Ovary (tissue), 9 donors: ENCODE data around the gene NOTCH1. TPM values are rescaled to one million over a fixed set of nuclear protein-coding genes. Genes with fewer than 3 reads are reported as not detected.

Experiments
- DNase-seq, 5 donors: peaks; one replicate each; pipeline ENCODE4 v3.0.0-alpha.2; 2019 to 2020
- H3K27ac ChIP-seq, 2 donors: fragments of 200-600 bp; one replicate each; pipeline versions ENCODE4 v1.5.1 to v1.8.0; 2019 to 2022
- H3K27me3 ChIP-seq: fragments of 200-600 bp; one replicate; pipeline ENCODE4 v1.8.0; 2022
- H3K36me3 ChIP-seq: fragments of 200-600 bp; sonication (generic); one replicate; pipeline ENCODE4 v1.5.1; 2019
- H3K4me1 ChIP-seq: one replicate; pipeline ENCODE4 v1.8.1; 2013; ENCODE audit warnings: mild to moderate bottlenecking, moderate library complexity; ENCODE audit not compliant: insufficient read depth
- H3K4me3 ChIP-seq: fragments of 200-600 bp; sonication (generic); one replicate; pipeline ENCODE4 v1.5.1; 2017
- H3K9me3 ChIP-seq, 2 donors: fragments of 200-600 bp in 1 of 2; sonication (generic) in 1 of 2; one replicate each; pipeline versions ENCODE4 v1.5.1 to v1.8.1; 2013 to 2019; ENCODE audit warnings: mild to moderate bottlenecking in 1 of 2, moderate library complexity in 1 of 2
- EP300 ChIP-seq: sonication (generic); formaldehyde crosslinking; IDR thresholded peaks from one replicate; pipeline ENCODE4 v1.6.1; 2017; ENCODE audit warnings: antibody characterized with exemption
- POLR2A ChIP-seq: fragments of 450-650 bp; IDR thresholded peaks from one replicate; pipeline ENCODE4 v1.6.1; 2017; ENCODE audit warnings: antibody characterized with exemption, mild to moderate bottlenecking, moderate library complexity
- WGBS, 3 donors: extraction: QIAGEN DNeasy Blood & Tissue Kit in 1 of 3; methylation state at CpG; one replicate each; pipeline versions ENCODE4 v1.1.5 to v1.1.7; 2013 to 2017; 5-methylcytosine and 5-hydroxymethylcytosine counted together
- intact Hi-C, 4 donors: fragments of 100-400 bp; cut with DNase I; formaldehyde crosslinking; loops; one replicate each; pipeline versions ENCODE4 v1.11.0 to v1.15.1; 2022 to 2023
- polyA plus RNA-seq, 2 donors: library from polyadenylated mRNA; stranded (reverse); fragments of 200-250 nt in 1 of 2; fragments of 350-450 nt in 1 of 2; fragmentation: Illumina TruSeq in 1 of 2; extraction: RNeasy Lipid Tissue Mini Kit (QIAGEN cat#74804) in 1 of 2; gene quantifications; one replicate each; pipeline ENCODE4 v1.2.3, GENCODE V29; 2013 to 2014
- total RNA-seq, 7 donors: library from RNA; depleted of rRNA in 2 of 7; stranded (reverse); fragments of >200 nt in 2 of 7; fragmentation: NEBNext Ultra II Directional in 3 of 7; extraction: Animal tissue kit (Norgen Biotek cat#: 25700) in 3 of 7; gene quantifications; one replicate each; pipeline versions ENCODE4 v1.1.0 to v1.2.4, GENCODE V29; 2016 to 2023
- TF ChIP-seq, protein P1 (sequence below), 3 donors: fragments of 450-650 bp in 2 of 3; fragments of 200-600 bp in 1 of 3; IDR thresholded peaks; one replicate each; pipeline versions ENCODE4 v1.5.1 to v1.8.0; 2016 to 2022; ENCODE audit warnings: antibody characterized with exemption in 3 of 3, mild to moderate bottlenecking in 1 of 3
- donor health status: DM: no; HTN: no; CAD: no; lungs with moderate emphysema.
- donor health status: DM: no; HTN: no; CAD: no.
- donor health status: Bipolar disorder and iron deficiency.
- donor health status: DM: yes; HTN: yes; CAD: no.
- donor health status: DM: no; HTN: no; CAD: no.
- donor health status: DM: yes; HTN: yes; CAD: no.

Gene NOTCH1
- total and polyA plus RNA-seq, 9 donors = 2.5 to 30.9 (median 17.1) TPM

DNA sequence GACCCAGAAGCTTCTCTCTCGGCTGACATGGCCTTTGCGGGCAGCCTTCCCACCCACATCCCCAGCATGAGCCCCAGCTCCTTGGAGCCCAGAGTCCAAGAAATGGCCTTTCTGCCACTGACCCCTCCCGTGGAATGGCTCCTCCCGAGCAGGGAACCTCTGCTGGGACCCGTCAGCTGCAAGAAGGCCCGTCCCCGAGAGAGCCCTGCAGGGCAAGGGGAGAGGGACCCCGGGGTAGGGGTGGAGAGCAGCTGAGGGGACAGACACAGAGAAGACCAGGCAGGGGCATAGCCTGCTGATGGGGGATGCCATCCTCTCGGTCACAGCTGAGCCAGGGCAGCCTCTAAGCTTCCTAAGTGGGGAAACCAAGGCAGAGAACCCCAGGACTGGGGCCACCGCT lies 11.2 kb upstream of the NOTCH1 start:
- Histone ChIP-seq H3K27me3 (no peaks in the 10 kb centered on the region), H3K36me3 (no peaks in the 10 kb centered on the region), H3K9me3 (no peaks in the 10 kb centered on the region), H3K4me1 (no peaks in the 10 kb centered on the region), H3K27ac (no peak overlapping the region), H3K4me3 (no peak overlapping the region)
- WGBS, 3 donors = 77 to 82% (median 79%) methylated on average over 10 of the region's 10 CpGs
- DNase-seq = no peak
- TF ChIP-seq, protein P1, sequence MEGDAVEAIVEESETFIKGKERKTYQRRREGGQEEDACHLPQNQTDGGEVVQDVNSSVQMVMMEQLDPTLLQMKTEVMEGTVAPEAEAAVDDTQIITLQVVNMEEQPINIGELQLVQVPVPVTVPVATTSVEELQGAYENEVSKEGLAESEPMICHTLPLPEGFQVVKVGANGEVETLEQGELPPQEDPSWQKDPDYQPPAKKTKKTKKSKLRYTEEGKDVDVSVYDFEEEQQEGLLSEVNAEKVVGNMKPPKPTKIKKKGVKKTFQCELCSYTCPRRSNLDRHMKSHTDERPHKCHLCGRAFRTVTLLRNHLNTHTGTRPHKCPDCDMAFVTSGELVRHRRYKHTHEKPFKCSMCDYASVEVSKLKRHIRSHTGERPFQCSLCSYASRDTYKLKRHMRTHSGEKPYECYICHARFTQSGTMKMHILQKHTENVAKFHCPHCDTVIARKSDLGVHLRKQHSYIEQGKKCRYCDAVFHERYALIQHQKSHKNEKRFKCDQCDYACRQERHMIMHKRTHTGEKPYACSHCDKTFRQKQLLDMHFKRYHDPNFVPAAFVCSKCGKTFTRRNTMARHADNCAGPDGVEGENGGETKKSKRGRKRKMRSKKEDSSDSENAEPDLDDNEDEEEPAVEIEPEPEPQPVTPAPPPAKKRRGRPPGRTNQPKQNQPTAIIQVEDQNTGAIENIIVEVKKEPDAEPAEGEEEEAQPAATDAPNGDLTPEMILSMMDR (IDR thresholded peaks at IDR 0.05) = no peak
- TF ChIP-seq EP300 = no peak
- TF ChIP-seq POLR2A = no peak
- intact Hi-C loops = loop anchor here in 1 of 4 donors (10.0 kb wide), 1 partner anchor 1902 kb away; no protein-coding TSS in a partner anchor

DNA sequence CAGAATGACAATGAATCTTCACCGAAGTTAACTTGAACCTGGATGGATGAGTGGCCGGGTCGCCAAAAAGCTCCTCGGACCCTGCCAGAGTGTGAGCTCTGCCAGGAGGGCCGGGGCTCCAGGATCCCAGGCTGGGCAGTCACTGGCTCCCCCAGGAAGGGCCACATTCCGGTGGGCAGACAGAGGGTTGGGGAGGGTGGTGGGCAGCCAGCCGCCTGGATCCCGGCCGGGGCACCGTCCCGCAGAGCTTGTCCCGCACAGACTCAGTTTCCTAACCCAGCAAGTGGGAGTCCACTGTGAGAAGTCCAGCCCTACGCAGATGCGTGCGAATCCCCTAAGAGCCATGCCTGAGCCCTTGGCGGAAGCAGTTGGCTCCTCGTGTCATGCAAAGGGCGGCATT lies 10.3 kb upstream of the NOTCH1 start:
- H3K27me3 ChIP-seq = no peaks in the 10 kb centered on the region
- intact Hi-C loops = loop anchor here in 1 of 4 donors (10.0 kb wide), 1 partner anchor 1901 kb away; no protein-coding TSS in a partner anchor
- no peaks in the 10 kb centered on the region for H3K4me1 ChIP-seq
- DNase-seq = no peak
- no peak overlapping the region for H3K27ac ChIP-seq
- H3K36me3 ChIP-seq = no peaks in the 10 kb centered on the region
- H3K4me3 ChIP-seq = no peak overlapping the region
- H3K9me3 ChIP-seq = no peaks in the 10 kb centered on the region
- TF ChIP-seq POLR2A (no peak), EP300 (no peak)
- TF ChIP-seq, protein P1 (IDR thresholded peaks at IDR 0.05) = no peak
- WGBS, 3 donors = 89 to 91% (median 89%) methylated on average over 18 of the region's 18 CpGs

DNA sequence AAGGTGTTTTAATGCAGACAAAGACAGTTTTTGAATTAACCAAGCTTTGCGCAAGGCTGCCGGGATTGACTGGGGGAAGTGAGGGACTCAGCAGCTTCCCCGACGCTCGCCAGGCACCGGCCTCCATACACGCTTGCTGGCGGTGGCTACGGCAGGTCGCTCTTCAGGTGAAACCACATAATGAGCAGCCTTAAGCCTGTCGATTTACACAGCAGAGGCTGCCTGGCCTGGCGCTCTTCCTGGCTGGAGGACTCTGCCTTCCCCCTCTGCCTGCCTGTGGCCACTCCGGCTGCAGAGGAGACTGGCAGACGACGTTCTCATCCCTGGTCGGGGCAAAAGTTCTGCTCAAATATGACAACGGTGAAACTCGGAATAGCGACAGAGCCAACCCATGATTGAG lies 9.0 kb upstream of the NOTCH1 start:
- Histone ChIP-seq H3K27ac (no peak overlapping the region), H3K36me3 (no peaks in the 10 kb centered on the region), H3K9me3 (no peaks in the 10 kb centered on the region), H3K27me3 (no peaks in the 10 kb centered on the region), H3K4me1 (peaks cover 3% of the 10 kb centered on the region), H3K4me3 (no peak overlapping the region)
- WGBS, 3 donors = 85 to 93% (median 92%) methylated on average over 19 of the region's 19 CpGs
- TF ChIP-seq, protein P1 (IDR thresholded peaks at IDR 0.05) = no peak
- TF ChIP-seq EP300 (no peak), POLR2A (no peak)
- DNase-seq = no peak
- intact Hi-C loops = loop anchor here in 1 of 4 donors (10.0 kb wide), 1 partner anchor 1900 kb away; no protein-coding TSS in a partner anchor

DNA sequence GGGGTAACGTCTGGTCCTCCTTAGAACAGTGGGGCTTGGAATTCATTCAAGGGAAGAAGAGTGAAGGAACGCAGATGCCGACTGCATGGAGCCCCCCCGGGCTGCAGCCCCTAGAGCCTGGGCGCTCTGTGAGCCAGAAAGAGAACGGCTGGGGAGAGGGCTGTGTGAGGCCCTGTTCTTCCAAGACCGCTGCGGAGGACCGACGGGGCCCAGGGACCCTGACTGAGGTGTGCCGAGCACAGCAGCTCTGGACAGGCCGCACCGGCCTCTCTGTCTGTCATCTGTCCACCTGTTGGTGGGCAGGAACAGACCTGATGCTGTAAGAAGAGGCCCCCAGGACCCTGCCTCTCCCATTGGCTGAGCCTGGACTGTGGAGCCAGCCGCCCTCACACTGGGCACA lies 7.7 kb upstream of the NOTCH1 start:
- intact Hi-C loops = loop anchor here in 1 of 4 donors (10.0 kb wide), 1 partner anchor 1899 kb away; no protein-coding TSS in a partner anchor
- Histone ChIP-seq H3K9me3 (no peaks in the 10 kb centered on the region), H3K36me3 (no peaks in the 10 kb centered on the region), H3K4me1 (peaks cover 3% of the 10 kb centered on the region), H3K27me3 (no peaks in the 10 kb centered on the region), H3K4me3 (no peak overlapping the region), H3K27ac (no peak overlapping the region)
- TF ChIP-seq, protein P1 (IDR thresholded peaks at IDR 0.05) = no peak
- TF ChIP-seq POLR2A = no peak
- no peak for TF ChIP-seq EP300
- WGBS, 3 donors = 82 to 90% (median 87%) methylated on average over 14 of the region's 14 CpGs
- DNase-seq = no peak
